Embryonic facial prominence (tissue), 1 donor: ENCODE measurements around the gene ADCYAP1R1.

Source experiments
- DNase-seq: peaks from one replicate; pipeline ENCODE4 v3.0.0-alpha.2; 2016; ENCODE audit errors: extremely low spot score

The ADCYAP1R1 gene

DNA sequence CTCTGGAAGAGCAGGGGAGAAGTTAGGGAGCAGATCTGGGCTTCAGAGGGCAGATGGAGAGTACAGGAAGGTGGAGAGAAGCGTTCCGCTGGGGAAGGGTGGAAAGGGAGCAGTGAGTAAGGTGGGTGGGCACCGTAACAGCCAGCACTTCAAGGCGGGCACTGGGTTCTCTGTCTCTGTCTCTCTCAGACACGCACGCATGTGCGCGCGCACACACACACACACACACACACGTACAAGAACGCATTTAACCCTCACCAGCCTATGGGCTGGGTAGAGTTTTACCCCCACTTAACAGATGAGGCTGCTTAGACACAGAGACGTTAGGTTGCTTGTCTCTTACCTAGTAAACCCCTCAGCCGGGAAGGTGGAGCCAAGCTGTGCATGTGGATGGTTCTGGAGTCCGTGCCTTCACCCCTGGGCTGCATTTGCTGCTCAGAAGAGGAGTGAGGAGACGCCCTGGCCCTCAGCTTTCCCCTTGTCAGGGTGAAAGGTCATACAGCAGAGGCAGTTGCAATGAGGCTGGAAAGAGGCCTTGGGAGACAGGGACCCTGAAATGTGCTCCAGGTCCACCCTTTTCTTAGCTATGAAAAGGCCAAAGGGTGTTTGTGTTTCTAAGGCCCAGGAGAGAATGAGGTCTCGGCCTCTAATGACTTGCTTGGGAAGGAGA is 16.0 kb downstream of the ADCYAP1R1 start:
- no peak for DNase-seq

GRCh38 chr7:31069860-31070555 is 17.9 kb downstream of the ADCYAP1R1 start:
- DNase-seq = no peak

DNA sequence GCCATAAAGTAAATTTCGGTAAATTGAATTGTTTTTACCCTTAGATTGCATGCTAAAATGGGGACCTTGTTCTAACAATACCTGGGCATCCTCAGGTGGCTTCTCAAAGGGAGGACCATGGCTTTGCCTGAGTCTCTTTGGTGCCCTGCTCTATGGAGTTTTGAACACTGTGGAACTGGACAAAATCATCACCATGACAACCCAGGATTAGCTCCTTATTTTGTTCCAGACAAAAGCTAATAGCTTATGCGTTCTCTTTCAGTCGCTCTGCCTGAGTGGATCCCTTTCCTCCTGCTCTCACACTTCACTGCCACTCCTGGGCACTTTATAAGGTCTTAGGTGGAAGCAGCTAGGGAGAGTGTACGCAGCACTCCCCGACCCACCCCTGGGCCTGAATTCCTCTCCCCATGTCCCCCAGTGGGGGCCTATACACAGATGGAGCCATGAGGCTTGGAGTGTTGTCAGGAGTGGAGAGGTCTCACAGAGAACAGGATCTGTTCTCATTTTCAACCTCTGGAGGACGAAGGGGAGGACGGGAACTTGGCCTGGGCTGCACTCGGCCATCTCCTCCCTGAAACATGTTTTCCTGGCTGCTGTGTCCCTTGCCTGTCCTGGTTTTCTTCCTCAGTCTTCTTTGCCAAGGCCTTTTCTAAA is 19.0 kb downstream of the ADCYAP1R1 start:
- no peak for DNase-seq

GRCh38 chr7:31071645-31072029 is 19.5 kb downstream of the ADCYAP1R1 start:
- no peak for DNase-seq

DNA sequence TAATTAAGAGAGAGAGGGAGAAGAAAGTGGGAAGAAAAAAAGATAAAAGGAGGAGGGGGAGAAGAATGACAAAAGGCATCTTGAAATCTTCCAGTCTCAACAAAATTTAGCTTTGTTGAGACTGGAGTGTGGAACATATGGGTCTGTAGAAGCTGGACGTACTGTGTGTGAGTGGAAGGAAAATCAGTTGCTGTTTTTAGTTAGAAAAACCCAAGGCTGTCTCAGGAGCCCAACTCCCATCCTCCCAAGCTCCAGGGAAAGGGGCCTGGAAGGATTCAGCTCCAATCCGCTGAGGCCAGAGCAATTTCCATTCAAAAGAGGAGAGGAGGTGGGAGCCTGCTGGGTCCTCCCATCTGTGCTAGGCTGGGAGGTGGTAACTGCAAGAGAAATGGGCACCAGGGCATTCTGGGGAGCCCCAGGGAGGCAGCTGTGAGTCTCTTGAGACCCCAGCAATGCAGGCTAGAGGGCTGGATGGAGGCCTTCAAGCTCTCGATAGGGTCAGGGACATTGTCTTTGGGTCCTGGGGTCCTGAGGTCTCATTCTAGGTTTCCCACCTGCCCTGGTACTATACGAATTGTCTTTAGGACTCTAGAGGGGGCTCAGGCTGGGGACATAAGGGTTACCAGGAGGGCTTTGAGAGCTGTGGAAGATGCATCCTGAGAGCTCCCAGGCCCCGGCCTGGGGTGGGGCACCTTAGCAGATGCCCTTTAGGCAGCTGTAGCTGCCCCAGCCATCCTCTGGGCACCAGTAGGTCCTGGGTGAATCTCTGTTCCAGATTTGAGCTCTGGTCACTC is 21.4 kb downstream of the ADCYAP1R1 start:
- DNase-seq = no peak

DNA sequence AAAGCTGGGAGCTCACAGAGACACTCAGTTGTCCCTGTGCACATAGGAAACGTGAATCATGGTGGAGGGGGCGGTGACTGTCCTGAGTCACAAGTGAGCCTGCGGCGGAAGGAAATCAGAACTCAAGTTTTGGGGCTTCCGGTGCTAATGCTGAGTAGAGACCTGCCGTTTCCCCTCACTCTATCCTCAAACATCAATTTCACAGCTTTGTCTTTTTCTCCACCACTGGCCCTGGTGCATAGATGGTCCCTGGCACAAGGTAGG is 21.9 kb downstream of the ADCYAP1R1 start:
- DNase-seq = no peak

- no peak for DNase-seq
Measured at GRCh38 chr7:31074403-31075085, 22.4 kb downstream of the ADCYAP1R1 start.

GRCh38 chr7:31075086-31075405 is 22.9 kb downstream of the ADCYAP1R1 start:
- DNase-seq = no peak

- DNase-seq = no peak
Measured at GRCh38 chr7:31076051-31076450, 23.9 kb downstream of the ADCYAP1R1 start.

GRCh38 chr7:31076641-31077310 is 24.7 kb downstream of the ADCYAP1R1 start:
- DNase-seq = no peak

DNA sequence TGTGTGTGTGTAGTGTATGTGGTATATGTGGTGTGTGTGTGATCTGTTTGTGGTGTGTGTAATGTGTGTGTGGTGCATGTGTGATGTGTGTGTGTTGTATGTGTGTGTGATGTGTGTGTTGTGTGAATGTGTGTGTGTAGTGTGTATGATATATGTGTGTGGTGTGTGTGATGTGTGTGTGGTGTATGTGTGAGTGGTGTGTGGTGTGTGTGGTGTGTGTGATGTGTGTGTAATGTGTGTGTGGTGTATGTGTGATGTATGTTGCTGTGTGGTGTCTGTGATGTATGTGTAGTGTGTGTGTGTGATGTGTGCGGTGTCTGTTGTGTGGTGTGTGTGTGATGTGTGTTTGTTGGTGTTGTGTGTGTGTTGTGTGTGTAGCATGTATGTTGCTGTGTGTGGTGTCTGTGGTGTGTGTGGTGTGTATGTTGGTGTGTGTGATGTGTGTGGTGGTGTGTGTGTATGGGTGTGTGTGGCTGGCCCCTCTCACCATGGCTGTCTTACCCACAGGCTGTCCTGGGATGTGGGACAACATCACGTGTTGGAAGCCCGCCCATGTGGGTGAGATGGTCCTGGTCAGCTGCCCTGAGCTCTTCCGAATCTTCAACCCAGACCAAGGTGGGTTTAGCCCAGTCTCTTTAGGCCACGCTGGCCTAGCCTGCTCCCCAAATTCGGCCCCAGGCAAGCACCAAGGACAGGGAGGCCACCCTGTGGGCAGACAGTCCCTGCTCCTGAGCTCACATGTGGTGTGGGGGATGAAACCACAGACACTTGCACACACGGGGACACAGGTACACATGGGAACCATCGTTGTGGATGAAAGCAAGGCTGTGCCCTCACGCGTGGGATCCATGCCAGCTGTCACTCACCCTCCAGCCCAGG is 25.6 kb downstream of the ADCYAP1R1 start:
- no peak for DNase-seq

DNA sequence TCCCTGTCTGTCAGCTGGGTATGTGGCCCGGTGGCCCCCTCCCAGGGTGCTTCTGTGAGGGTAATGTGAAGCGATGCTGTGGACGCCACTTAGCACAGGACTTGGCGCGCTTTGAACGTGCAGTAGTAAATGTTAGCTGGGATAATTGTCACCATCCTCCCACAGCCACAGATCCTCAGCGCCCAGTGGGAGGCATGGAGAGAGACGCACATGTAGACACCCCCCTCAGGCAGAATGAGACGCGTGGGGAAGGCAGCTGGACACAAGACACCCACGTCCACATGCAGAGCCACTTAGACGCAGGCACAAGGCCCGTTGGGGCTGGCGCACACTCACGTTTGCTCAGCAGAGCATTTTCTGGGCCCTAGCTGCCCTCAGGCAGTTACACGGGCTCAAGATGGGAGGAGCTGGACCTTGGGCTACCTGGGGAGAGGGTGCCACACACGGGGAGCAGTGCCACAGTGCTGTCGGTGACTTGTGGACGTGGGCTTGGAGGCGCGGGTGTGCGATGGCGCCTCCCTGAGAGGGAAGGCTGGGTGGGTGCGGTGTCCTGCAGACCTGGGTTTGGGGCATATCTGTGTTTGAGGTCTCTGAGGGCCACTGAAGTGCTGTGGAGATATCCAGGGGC is 26.4 kb downstream of the ADCYAP1R1 start:
- DNase-seq = no peak

- no peak for DNase-seq
Measured at GRCh38 chr7:31079126-31079823, 27.2 kb downstream of the ADCYAP1R1 start.

- no peak for DNase-seq
Measured at GRCh38 chr7:31079824-31080511, 27.9 kb downstream of the ADCYAP1R1 start.

DNA sequence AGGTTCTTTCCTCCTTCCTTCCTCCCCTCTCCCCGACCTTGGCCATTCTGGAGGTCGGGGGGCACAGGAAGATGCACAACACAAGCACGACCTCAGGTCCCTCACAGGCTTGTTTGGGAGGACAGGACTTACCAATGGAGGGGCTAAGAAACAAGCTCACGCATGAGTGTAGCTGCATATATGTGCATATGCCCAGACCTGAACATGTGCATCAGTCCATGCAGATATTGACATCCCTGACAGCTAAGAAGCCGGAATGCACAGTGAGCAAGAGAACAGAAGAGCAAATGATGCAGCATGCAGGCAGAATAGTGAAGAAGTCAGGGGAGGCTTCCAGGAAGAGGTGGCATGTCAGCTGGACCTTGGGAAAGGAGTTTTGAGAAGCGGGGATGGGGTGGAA is 28.7 kb downstream of the ADCYAP1R1 start:
- DNase-seq = no peak

DNA sequence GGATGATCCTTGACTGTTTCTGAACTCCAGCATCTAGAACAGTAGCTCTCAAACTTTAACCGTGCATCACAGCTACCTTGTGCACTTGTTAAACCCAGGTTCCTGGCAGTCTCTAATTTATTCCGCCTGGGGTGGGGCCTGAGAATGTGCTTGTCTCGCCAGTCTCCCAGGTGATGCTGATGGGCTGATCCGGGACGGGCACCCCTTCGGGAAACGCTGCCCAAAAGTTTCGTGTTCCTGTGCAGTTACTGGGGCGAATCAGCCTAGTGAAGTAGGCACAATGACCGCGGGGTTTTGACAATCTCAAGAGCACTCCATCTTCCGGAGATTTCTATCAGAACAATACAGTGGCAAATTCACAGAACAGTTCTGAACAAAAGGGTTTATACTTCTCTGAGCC is 29.9 kb downstream of the ADCYAP1R1 start:
- no peak for DNase-seq

DNA sequence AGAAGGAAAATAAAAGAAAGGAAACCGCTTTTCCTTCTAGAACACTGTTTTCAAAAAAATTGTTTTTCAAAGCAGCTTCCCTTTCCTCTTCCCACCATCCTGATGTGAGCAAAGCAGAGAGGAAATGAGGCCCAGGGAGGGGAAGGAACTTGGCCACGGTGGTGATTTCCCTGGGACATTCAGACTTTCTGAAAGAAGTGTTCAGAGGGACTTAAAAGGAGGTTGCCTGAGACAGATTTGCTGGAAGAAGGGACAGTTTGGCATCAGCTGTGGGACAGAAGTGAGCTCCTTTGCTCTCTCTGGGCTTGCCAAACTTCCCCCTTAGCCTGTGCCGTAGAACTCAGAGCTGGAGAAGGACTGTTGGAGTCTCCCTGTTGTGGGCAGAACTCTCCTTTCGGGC is 30.3 kb downstream of the ADCYAP1R1 start:
- no peak for DNase-seq

DNA sequence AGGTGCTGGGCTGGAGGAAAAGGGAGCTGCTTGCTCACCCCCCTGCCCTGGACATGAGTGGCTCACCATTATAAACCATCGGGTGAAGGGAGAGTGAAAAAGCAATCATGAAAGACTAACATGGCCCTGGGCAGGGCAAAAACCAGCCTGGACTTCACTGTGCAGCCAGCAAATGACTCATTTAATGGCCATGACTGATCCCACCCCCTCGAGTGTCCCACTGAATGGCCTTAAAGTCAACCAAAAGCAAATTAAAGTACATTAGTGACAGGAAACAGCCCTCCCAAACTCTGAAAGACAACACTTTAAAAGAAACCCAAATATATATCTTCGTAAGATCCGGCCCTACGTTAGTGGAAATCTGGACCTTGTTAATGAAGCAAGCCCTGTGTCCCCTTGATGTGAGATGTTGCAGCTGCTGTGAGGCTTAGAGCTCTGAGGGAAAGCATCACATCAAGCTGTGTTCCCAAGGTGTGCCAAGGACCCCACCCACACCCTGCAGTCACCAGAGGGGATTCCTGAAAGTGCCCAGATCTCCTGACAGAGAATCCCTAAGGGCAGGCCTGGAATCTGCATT is 31.2 kb downstream of the ADCYAP1R1 start:
- no peak for DNase-seq

DNA sequence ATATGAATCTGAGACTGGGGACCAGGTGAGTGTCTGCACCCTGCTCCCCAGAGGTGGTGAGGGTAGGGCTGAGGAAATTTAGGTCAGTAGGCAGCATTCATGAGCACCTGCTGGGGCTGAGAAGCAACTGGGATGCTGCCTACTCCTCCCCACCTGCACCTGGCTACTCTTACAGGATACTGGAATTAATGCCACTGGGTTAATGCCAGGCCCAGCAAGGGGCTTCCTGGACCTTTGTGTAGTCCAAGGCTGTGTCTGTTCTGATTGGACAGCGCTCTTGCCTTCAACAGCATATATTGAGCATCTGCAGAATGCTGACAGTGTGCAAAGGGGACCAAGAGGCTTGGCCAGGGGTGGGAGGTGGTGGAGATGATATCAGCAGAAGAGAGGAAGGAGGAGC is 32.1 kb downstream of the ADCYAP1R1 start:
- no peak for DNase-seq
